OCI-LY1 (cell line): ENCODE results near the gene GDF9.

Experiments used
- H2AFZ ChIP-seq: fragments of 200-600 bp; sonication (generic), shearing (Covaris generic); 2 replicates; pipeline ENCODE4 v1.6.0; 2014; ENCODE audit warnings: antibody characterized with exemption, mild to moderate bottlenecking, low read length
- H3F3A ChIP-seq: fragments of 200-600 bp; sonication (generic), shearing (Covaris generic); 2 replicates; pipeline ENCODE4 v1.6.0; 2014; ENCODE audit warnings: mild to moderate bottlenecking, antibody characterized with exemption, low read length, moderate library complexity; ENCODE audit not compliant: insufficient read depth
- H3K27ac ChIP-seq: fragments of 200-600 bp; sonication (generic); 2 replicates; pipeline ENCODE4 v1.5.1; 2014; ENCODE audit warnings: low read length, mixed run types, mild to moderate bottlenecking, low read depth; ENCODE audit not compliant: poor library complexity, severe bottlenecking
- H3K27me3 ChIP-seq: fragments of 200-600 bp; sonication (generic); 2 replicates; pipeline ENCODE4 v1.6.0; 2014; ENCODE audit warnings: antibody characterized with exemption, mild to moderate bottlenecking, low read length, moderate library complexity; ENCODE audit not compliant: insufficient read depth
- H3K36me3 ChIP-seq: fragments of 200-600 bp; sonication (generic); 2 replicates; pipeline ENCODE4 v1.6.1; 2014; ENCODE audit warnings: mild to moderate bottlenecking, antibody characterized with exemption, low read length, moderate library complexity, mixed read lengths; ENCODE audit not compliant: insufficient read depth
- H3K4me1 ChIP-seq: fragments of 200-600 bp; sonication (generic); 2 replicates; pipeline ENCODE4 v1.5.1; 2014; ENCODE audit warnings: mild to moderate bottlenecking, low read length, moderate library complexity; ENCODE audit not compliant: insufficient read depth, severe bottlenecking
- H3K4me2 ChIP-seq: fragments of 200-600 bp; sonication (generic), shearing (Covaris generic); 2 replicates; pipeline ENCODE4 v1.6.1; 2014; ENCODE audit warnings: low read length
- H3K4me3 ChIP-seq: fragments of 200-600 bp; sonication (generic); 2 replicates; pipeline ENCODE4 v1.5.1; 2014; ENCODE audit warnings: low read length, low read depth, mild to moderate bottlenecking, mixed read lengths; ENCODE audit not compliant: poor library complexity, severe bottlenecking
- H3K79me2 ChIP-seq: fragments of 200-600 bp; shearing (Covaris generic); 2 replicates; pipeline ENCODE4 v1.6.1; 2016; ENCODE audit warnings: mixed run types, low read length, mixed read lengths; ENCODE audit not compliant: insufficient read depth
- H3K9ac ChIP-seq: fragments of 200-600 bp; sonication (generic), shearing (Covaris generic); 2 replicates; pipeline ENCODE4 v1.6.1; 2014; ENCODE audit warnings: mild to moderate bottlenecking, low read length, mixed read lengths
- H3K9me2 ChIP-seq: fragments of 200-600 bp; sonication (generic), shearing (Covaris generic); 2 replicates; pipeline ENCODE4 v1.6.1; 2014; ENCODE audit warnings: low read depth, mild to moderate bottlenecking, low read length, mixed read lengths
- H3K9me3 ChIP-seq: fragments of 200-600 bp; shearing (Covaris generic); 2 replicates; pipeline ENCODE4 v1.6.1; 2014; ENCODE audit warnings: low read length, mixed read lengths
- H4K20me1 ChIP-seq: fragments of 200-600 bp; sonication (generic), shearing (Covaris generic); 2 replicates; pipeline ENCODE4 v1.6.0; 2016; ENCODE audit warnings: mild to moderate bottlenecking, low read length; ENCODE audit not compliant: insufficient read depth
- CTCF ChIP-seq: fragments of 200-600 bp; sonication (generic), shearing (Covaris generic); IDR thresholded peaks from 2 replicates; pipeline ENCODE4 v1.5.1; 2017; ENCODE audit warnings: mild to moderate bottlenecking, antibody characterized with exemption, low read length, moderate library complexity, mixed read lengths
- EZH2 ChIP-seq: fragments of 200-600 bp; sonication (generic), shearing (Covaris generic); IDR thresholded peaks from 2 replicates; pipeline ENCODE4 v1.8.0; 2017; ENCODE audit warnings: borderline replicate concordance, mixed run types, mild to moderate bottlenecking, antibody characterized with exemption, low read length, moderate library complexity, mixed read lengths

GDF9 gene

DNA sequence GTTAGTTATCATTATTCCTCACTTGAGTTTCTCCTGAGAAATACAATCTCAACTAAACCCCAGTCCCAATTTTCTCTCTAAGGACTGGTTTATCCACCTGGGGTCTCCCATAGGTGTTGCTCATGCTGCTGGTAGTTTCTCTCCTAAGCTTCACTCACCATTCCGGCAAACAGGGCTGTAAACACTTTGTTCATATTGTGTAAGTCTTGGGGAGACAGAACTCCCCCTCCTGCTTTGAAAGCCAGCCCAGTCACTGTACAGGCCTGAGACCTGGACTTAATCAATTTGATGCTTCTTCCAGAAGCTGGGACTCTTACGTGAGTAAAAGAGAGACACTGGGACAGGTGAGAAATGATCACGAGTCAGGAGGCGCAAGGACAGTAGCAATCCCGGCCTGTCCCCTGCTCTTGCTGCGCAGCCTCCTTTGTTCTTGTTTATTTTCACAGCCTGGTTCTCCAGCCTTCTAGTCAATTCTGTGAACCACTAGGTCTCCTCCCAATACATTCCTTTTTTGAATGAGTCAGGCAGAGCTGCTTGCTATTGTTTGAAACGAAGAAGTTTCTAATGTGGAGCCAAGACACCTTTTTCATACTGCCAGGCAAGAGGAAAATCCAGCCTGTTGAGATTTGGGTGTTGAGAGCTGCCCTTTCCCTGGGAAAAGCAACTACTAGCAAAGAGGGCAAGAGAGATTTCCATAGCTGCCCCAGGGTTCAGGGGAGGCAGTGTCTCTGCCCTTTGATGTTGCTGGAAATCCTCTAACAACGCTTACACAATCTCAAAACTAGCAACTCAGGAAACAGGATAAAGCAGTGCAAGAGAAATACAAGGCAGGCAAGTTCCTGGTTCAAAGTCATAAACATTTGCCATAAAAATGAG is 26.6 kb downstream of the GDF9 start:
- no peaks in the 10 kb centered on the region for H3F3A ChIP-seq
- H2AFZ ChIP-seq = no peak overlapping the region
- H3K4me1 ChIP-seq = no peaks in the 10 kb centered on the region
- H3K9me3 ChIP-seq = 0 out of 2 replicates have a peak, but pooled peaks cover 2% of the 10 kb centered on the region
- TF ChIP-seq EZH2 (no peak), CTCF (no peak)
- H3K4me3 ChIP-seq = no peak overlapping the region
- H3K36me3 ChIP-seq = no peaks in the 10 kb centered on the region
- H3K4me2 ChIP-seq = no peak overlapping the region
- no peaks in the 10 kb centered on the region for H3K9me2 ChIP-seq
- no peaks in the 10 kb centered on the region for H3K27me3 ChIP-seq
- no peaks in the 10 kb centered on the region for H4K20me1 ChIP-seq
- no peaks in the 10 kb centered on the region for H3K79me2 ChIP-seq
- H3K9ac ChIP-seq = no peak overlapping the region
- H3K27ac ChIP-seq = no peak overlapping the region

DNA sequence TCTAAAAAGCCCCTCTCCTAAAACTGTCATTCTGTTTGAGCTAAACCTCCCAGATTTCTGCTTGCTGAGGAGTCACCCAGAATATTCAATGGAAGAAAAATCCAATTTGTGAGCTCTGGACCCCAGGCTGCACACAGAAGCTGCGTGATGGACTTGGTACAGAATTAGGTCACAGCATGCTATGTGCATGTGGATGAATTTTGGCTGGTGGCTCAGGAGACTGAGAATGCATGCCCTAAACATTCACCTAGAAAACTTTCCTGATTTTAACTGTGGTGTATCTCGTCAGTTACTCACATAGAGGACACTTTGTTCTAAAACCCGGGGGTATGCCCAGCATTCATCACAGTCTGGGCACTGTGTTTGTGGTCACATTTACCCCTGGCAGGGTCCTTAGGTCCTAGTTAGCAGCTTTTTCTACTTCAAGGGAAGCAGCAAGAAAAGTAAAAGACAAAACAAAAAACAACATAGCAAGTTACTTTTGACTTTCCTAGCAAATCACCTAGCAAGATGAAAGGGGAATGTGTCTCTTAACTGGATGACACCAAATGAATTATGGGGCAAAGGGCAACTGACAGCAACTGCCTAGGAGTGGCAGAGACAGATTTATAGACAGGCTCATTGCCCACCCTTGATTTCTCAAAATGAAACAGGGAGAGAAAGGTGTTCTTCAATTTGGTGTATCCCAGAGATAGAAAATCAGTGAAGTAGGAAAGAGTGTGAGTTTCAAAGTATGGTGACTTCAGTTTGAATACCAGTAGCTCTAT is 27.6 kb downstream of the GDF9 start:
- Histone ChIP-seq H3K36me3 (no peaks in the 10 kb centered on the region), H3K9ac (no peak overlapping the region), H2AFZ (no peak overlapping the region), H3K79me2 (no peaks in the 10 kb centered on the region), H3F3A (no peaks in the 10 kb centered on the region), H4K20me1 (no peaks in the 10 kb centered on the region), H3K4me3 (no peak overlapping the region), H3K27me3 (no peaks in the 10 kb centered on the region), H3K4me1 (no peaks in the 10 kb centered on the region), H3K9me3 (0 out of 2 replicates have a peak, but pooled peaks cover 2% of the 10 kb centered on the region), H3K27ac (no peak overlapping the region), H3K9me2 (no peaks in the 10 kb centered on the region), H3K4me2 (no peak overlapping the region)
- TF ChIP-seq CTCF (no peak), EZH2 (no peak)

DNA sequence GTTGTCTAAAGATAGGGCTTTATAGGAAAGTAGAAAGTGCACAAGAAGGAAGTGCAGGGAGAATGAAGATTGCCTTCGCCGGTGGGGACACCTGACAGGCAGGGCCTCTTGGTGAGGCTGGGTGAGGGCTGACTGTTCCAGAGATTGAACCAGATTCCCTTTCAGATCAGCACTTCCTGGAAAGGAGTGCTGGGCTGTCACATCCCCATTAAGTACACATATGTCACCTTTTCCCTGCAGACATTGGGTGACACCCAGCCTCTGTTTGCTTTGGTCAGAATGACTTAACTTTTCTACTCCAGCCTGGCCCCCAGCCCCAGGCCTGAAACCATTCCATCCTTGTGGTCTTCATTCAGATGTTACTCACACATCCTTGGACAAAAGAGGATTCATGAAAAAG is 28.4 kb downstream of the GDF9 start:
- no peaks in the 10 kb centered on the region for H3F3A ChIP-seq
- TF ChIP-seq CTCF (no peak), EZH2 (no peak)
- no peaks in the 10 kb centered on the region for H3K9me3 ChIP-seq
- no peaks in the 10 kb centered on the region for H4K20me1 ChIP-seq
- H3K9ac ChIP-seq = no peak overlapping the region
- no peak overlapping the region for H3K4me2 ChIP-seq
- H3K27me3 ChIP-seq = no peaks in the 10 kb centered on the region
- H3K79me2 ChIP-seq = no peaks in the 10 kb centered on the region
- no peak overlapping the region for H3K27ac ChIP-seq
- H3K36me3 ChIP-seq = no peaks in the 10 kb centered on the region
- H3K4me1 ChIP-seq = no peaks in the 10 kb centered on the region
- no peak overlapping the region for H3K4me3 ChIP-seq
- H3K9me2 ChIP-seq = no peaks in the 10 kb centered on the region
- H2AFZ ChIP-seq = no peak overlapping the region
